SIG-M5 treated with dmso at 0.1 percent for 504 hours (cell line): ENCODE measurements around the gene P2RY11.
A peak's percentile ranks its signal among the peaks of the same experiment; 100 is the strongest.

Experiments
- DNase-seq: peaks from one replicate; lab custom pipeline; 2025; ENCODE audit not compliant: unreplicated experiment; lab: John Stamatoyannopoulos, UW

Gene P2RY11

GRCh38 chr19:10113592-10113963 lies 2.1 kb downstream of the P2RY11 start:
- no peak for DNase-seq

GRCh38 chr19:10113964-10114650 lies 2.6 kb downstream of the P2RY11 start:
- no peak for DNase-seq

GRCh38 chr19:10114651-10115391 lies 3.3 kb downstream of the P2RY11 start:
- no peak for DNase-seq

GRCh38 chr19:10115392-10116084 lies 4.0 kb downstream of the P2RY11 start:
- DNase-seq = no peak

GRCh38 chr19:10116085-10116865 lies 4.8 kb downstream of the P2RY11 start:
- DNase-seq = no peak

- DNase-seq = no peak
Measured at GRCh38 chr19:10116866-10117616, 5.5 kb downstream of the P2RY11 start.

GRCh38 chr19:10118960-10119359 lies 7.5 kb downstream of the P2RY11 start:
- DNase-seq = no peak

- DNase-seq = no peak
Measured at GRCh38 chr19:10120538-10121189, 9.2 kb downstream of the P2RY11 start.

- no peak for DNase-seq
Measured at GRCh38 chr19:10122045-10122444, 10.6 kb downstream of the P2RY11 start.

- no peak for DNase-seq
Measured at GRCh38 chr19:10124429-10124828, 12.9 kb downstream of the P2RY11 start.

GRCh38 chr19:10126213-10126639 lies 14.7 kb downstream of the P2RY11 start:
- DNase-seq = peak; percentile 91

- no peak for DNase-seq
Measured at GRCh38 chr19:10132905-10133304, 21.4 kb downstream of the P2RY11 start.

GRCh38 chr19:10133596-10133995 lies 22.1 kb downstream of the P2RY11 start:
- no peak for DNase-seq

GRCh38 chr19:10134040-10134439 lies 22.5 kb downstream of the P2RY11 start:
- no peak for DNase-seq

GRCh38 chr19:10135551-10136334 lies 24.2 kb downstream of the P2RY11 start:
- DNase-seq = no peak

- no peak for DNase-seq
Measured at GRCh38 chr19:10136936-10137335, 25.4 kb downstream of the P2RY11 start.

GRCh38 chr19:10137751-10138682 lies 26.5 kb downstream of the P2RY11 start:
- DNase-seq = no peak
